Measurements from ENCODE around the gene ACTL8. TPM values are rescaled to one million over a fixed set of nuclear protein-coding genes. Genes with fewer than 3 reads are reported as not detected.

The ACTL8 gene
- total RNA-seq, 1 donor from 2014 or later = not detected

DNA sequence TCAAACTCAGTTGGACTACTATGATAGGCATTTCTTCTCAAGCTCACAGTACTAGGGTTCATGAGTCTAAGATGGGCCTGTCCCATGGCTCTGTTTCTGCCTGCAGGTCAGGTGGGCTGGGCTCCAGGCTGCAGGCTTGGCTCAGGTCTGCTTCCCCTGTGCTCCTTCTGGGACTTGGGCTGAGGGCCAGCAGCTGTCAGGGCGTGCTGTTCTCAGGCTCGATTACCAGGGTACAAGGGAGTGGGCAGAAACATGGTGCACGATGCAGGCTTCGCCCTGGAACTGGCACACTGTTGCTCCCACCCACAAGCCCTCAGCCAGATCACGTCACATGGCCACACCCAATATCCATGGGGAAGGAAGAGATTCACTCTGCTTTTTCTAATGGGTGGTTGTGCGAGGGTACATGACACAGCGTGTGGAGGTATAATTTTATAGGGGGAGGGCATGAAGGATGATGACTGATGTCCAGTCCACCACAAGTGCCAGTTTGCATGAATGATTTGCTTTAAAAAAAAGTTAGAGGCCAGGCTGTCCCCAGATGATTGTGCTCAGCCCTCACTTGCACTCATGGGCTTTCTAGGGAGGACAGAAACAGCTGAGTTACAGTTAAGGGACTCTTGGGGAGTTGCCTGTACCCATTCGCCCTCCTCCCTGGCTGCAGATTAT, 118.0 kb downstream of the ACTL8 start:
- no peak for FAIRE-seq
- no peaks in the 10 kb centered on the region for H3K36me3 ChIP-seq (ENCODE audit: control insufficient read depth, insufficient read depth, low read length)
- H3K4me3 ChIP-seq (ENCODE audit: low read depth, low read length) = no peak overlapping the region
- no peaks in the 10 kb centered on the region for H3K27me3 ChIP-seq (ENCODE audit: control insufficient read depth, insufficient read depth, low read length)
- TF ChIP-seq, protein P1, sequence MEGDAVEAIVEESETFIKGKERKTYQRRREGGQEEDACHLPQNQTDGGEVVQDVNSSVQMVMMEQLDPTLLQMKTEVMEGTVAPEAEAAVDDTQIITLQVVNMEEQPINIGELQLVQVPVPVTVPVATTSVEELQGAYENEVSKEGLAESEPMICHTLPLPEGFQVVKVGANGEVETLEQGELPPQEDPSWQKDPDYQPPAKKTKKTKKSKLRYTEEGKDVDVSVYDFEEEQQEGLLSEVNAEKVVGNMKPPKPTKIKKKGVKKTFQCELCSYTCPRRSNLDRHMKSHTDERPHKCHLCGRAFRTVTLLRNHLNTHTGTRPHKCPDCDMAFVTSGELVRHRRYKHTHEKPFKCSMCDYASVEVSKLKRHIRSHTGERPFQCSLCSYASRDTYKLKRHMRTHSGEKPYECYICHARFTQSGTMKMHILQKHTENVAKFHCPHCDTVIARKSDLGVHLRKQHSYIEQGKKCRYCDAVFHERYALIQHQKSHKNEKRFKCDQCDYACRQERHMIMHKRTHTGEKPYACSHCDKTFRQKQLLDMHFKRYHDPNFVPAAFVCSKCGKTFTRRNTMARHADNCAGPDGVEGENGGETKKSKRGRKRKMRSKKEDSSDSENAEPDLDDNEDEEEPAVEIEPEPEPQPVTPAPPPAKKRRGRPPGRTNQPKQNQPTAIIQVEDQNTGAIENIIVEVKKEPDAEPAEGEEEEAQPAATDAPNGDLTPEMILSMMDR (IDR thresholded peaks at IDR 0.05; ENCODE audit: insufficient read depth, low read length, severe bottlenecking) = no peak
- peak; percentile 1 for DNase-seq (ENCODE audit: low read depth)

DNA sequence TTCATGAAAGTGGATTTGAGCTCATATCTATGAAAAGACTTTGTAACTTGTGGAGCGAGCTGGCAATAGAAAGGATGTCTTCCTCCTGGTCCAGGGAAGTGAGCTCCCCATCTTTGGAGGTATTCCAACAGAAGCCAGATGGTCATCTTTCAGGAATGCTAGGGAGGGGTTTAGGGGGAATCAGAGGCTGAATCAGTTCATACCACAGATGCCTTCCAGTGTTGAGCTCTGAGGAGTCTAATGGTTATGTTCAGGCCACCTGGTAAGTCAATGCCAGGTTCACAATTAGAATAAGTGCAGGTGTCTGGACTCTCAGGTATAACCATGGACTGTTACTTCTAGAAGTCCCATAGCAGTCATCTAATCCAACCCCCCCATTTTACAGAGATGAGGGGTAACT, 119.1 kb downstream of the ACTL8 start:
- DNase-seq (ENCODE audit: low read depth) = peak; percentile 73
- H3K36me3 ChIP-seq (ENCODE audit: control insufficient read depth, insufficient read depth, low read length) = no peaks in the 10 kb centered on the region
- TF ChIP-seq, protein P1 (IDR thresholded peaks at IDR 0.05; ENCODE audit: insufficient read depth, low read length, severe bottlenecking) = no peak
- no peaks in the 10 kb centered on the region for H3K27me3 ChIP-seq (ENCODE audit: control insufficient read depth, insufficient read depth, low read length)
- no peak for FAIRE-seq
- no peak overlapping the region for H3K4me3 ChIP-seq (ENCODE audit: low read depth, low read length)

DNA sequence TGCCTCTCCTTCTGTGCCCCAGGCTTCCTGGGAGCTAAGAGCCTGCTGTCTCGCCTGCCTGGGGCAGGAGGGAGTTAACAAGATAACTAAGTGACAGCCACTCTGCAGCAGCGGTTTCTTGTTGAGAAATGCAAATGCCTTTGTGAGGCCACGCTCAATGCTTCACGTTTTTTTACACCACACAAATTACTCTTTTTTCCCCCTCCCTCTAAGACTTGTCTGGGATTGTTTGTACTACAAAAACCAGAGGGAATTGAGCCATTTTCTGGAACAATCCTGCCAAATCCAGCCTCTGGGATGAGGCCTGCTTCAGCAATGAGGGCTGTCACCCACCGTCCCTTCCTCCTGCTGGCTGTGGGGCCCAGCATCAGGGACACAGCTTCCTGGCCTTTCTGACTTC, 119.6 kb downstream of the ACTL8 start:
- DNase-seq (ENCODE audit: low read depth) = peak; percentile 2
- no peak for FAIRE-seq
- Histone ChIP-seq H3K27me3 (ENCODE audit: control insufficient read depth, insufficient read depth, low read length) (no peaks in the 10 kb centered on the region), H3K36me3 (ENCODE audit: control insufficient read depth, insufficient read depth, low read length) (no peaks in the 10 kb centered on the region), H3K4me3 (ENCODE audit: low read depth, low read length) (no peak overlapping the region)
- TF ChIP-seq, protein P1 (IDR thresholded peaks at IDR 0.05; ENCODE audit: insufficient read depth, low read length, severe bottlenecking) = no peak

DNA sequence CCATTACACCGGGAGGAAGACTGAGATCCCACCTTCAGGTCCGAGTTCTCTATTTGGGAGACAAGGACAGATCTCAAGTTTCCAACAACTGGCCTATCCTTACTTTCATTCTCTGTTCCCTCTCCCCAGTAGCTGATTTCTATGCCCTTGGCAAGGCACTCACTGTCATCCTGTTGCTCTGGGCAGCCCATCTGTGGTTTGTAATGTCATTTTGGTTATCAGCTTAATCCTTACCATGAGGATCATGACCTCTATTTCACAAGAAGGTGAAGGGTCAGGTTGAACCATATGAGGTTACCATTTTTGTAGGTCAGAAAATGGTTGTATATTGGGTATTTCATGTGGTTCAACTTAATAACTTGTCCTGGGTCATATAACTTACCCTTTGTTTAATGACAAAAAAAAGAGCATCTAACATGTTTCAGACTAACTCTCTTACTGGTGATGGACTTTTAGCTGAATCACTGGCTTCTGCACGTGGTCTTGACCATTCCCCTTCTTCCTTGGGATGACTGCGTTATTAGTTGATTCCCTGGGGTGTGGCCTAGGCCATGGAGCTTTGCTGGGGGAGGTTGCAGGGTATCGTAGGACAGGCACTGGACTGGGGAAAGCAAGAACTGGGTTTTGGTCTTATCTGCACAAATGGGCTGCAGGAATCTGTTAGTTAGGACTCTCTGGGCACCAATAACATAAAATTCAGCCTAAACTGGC, 120.2 kb downstream of the ACTL8 start:
- Histone ChIP-seq H3K4me3 (ENCODE audit: low read depth, low read length) (no peak overlapping the region), H3K36me3 (ENCODE audit: control insufficient read depth, insufficient read depth, low read length) (no peaks in the 10 kb centered on the region), H3K27me3 (ENCODE audit: control insufficient read depth, insufficient read depth, low read length) (no peaks in the 10 kb centered on the region)
- TF ChIP-seq, protein P1 (IDR thresholded peaks at IDR 0.05; ENCODE audit: insufficient read depth, low read length, severe bottlenecking) = no peak
- DNase-seq (ENCODE audit: low read depth) (peak; percentile 18), FAIRE-seq (peak; percentile 36)

DNA sequence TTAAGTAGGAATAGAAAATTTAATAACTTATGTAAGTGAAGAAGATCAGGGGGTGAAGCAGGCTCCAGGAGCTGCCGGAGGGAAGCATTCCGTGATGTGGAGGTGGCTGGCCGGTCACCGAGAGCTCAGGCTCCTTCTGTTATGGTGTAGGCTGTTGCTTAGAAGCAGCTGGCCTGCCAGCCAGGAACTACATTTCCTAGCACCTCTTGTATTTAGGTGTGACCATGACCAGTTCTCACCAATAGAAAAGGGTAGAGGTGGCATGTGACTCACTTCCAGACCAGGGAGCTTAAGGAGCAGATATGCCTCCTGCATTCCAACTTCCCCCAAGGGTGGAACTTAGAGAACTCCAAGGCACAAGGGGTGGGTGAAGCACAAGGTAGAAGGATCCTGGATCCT, 120.7 kb downstream of the ACTL8 start:
- Histone ChIP-seq H3K27me3 (ENCODE audit: control insufficient read depth, insufficient read depth, low read length) (no peaks in the 10 kb centered on the region), H3K4me3 (ENCODE audit: low read depth, low read length) (no peak overlapping the region), H3K36me3 (ENCODE audit: control insufficient read depth, insufficient read depth, low read length) (no peaks in the 10 kb centered on the region)
- DNase-seq (ENCODE audit: low read depth) = no peak
- TF ChIP-seq, protein P1 (IDR thresholded peaks at IDR 0.05; ENCODE audit: insufficient read depth, low read length, severe bottlenecking) = no peak
- no peak for FAIRE-seq

Other genes starting within 250 kb of the ACTL8 start
- gene ARHGEF10L, start 215.6 kb upstream of the ACTL8 start, total RNA-seq = 6.3 and 14.8 TPM in 2 replicates

All from bronchial epithelial cell (primary cell).